ENCODE results near the gene BTRC.

DNA sequence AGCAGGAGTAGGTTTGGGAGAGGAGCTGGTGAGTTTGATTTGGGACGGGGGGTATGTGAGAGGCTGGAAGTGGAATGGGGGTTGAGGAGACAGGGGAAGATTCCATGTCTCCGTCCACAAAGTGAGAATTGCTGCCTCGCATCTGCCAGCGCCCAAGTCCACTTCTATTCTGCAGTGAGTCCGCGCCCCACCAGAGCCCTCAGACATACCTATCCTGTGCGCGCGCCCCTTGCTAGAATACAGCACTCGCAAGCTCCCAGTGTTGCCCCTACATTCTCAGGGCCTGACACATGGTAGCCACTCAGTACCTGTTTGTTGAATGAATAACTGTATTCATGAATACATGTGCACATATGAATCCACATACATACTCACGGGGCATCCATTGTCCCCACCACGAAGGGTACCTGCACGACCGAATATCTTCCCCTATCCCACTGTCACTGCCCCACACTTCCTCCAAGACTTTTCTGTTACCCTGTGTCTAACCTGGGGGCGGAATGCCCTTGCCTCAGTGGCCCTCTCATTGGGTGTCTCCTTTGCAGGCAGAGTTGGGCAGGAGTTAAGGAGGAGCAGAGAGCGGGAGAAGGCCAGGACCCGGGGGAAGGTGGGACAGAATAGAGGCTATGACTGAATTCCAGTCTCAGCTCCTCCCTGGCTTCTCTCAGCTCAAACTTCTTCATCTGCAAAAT lies 214.2 kb downstream of the BTRC start:
- TF ChIP-seq, protein P1, sequence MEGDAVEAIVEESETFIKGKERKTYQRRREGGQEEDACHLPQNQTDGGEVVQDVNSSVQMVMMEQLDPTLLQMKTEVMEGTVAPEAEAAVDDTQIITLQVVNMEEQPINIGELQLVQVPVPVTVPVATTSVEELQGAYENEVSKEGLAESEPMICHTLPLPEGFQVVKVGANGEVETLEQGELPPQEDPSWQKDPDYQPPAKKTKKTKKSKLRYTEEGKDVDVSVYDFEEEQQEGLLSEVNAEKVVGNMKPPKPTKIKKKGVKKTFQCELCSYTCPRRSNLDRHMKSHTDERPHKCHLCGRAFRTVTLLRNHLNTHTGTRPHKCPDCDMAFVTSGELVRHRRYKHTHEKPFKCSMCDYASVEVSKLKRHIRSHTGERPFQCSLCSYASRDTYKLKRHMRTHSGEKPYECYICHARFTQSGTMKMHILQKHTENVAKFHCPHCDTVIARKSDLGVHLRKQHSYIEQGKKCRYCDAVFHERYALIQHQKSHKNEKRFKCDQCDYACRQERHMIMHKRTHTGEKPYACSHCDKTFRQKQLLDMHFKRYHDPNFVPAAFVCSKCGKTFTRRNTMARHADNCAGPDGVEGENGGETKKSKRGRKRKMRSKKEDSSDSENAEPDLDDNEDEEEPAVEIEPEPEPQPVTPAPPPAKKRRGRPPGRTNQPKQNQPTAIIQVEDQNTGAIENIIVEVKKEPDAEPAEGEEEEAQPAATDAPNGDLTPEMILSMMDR (IDR thresholded peaks at IDR 0.05): no peak
- no peak for TF ChIP-seq POLR2A (IDR thresholded peaks at IDR 0.05)
